CD8-positive, alpha-beta memory T cell (primary cell): ENCODE measurements around the gene ZFAND5. TPM values are rescaled to one million over a fixed set of nuclear protein-coding genes. Genes with fewer than 3 reads are reported as not detected.
A peak's percentile ranks its signal among the peaks of the same experiment; 100 is the strongest.

Experiments
- CTCF ChIA-PET: fragments of 350-600 bp; sonication (Branson Sonifier 250); formaldehyde crosslinking; loops from one replicate; lab custom pipeline; 2021; ENCODE audit warnings: antibody characterized with exemption; lab: Charles Lee
- POLR2A ChIA-PET: fragments of 350-600 bp; sonication (Branson Sonifier 250); formaldehyde crosslinking; loops from one replicate; lab custom pipeline; 2021; ENCODE audit warnings: antibody characterized with exemption; lab: Charles Lee
- DNase-seq, 5 donors: peaks; one replicate each; pipeline versions ENCODE4 v3.0.0 to v3.0.0-alpha.2; 2020 to 2022; ENCODE audit warnings: mixed read lengths in 1 of 5
- H3K27ac ChIP-seq: one replicate; pipeline ENCODE4 v1.7.0; 2013; ENCODE audit warnings: low read depth, mild to moderate bottlenecking, low read length, moderate library complexity
- H3K27me3 ChIP-seq: 2 replicates; pipeline ENCODE4 v1.7.0; 2013; ENCODE audit warnings: low read length, mild to moderate bottlenecking; ENCODE audit not compliant: insufficient read depth, poor library complexity, severe bottlenecking
- H3K36me3 ChIP-seq: 2 replicates; pipeline ENCODE4 v1.7.0; 2013; ENCODE audit warnings: mild to moderate bottlenecking, low read length, moderate library complexity; ENCODE audit not compliant: insufficient read depth
- H3K4me1 ChIP-seq: 2 replicates; pipeline ENCODE4 v1.7.0; 2013; ENCODE audit warnings: mild to moderate bottlenecking, low read length, moderate library complexity; ENCODE audit not compliant: insufficient read depth
- H3K4me3 ChIP-seq: 2 replicates; pipeline ENCODE4 v1.7.0; 2013; ENCODE audit warnings: mild to moderate bottlenecking, low read length
- H3K9me3 ChIP-seq: 2 replicates; pipeline ENCODE4 v1.7.0; 2013; ENCODE audit warnings: mild to moderate bottlenecking, low read length
- H3K27ac Mint-ChIP-seq, 8 donors: one replicate each; pipeline ENCODE4 v1.8.0; 2020 to 2021; ENCODE audit warnings: mixed read lengths in 8 of 8, mild to moderate bottlenecking in 6 of 8, inconsistent platforms in 3 of 8, moderate library complexity in 3 of 8
- H3K27me3 Mint-ChIP-seq, 2 donors: one replicate each; pipeline ENCODE4 v1.8.0; 2020 to 2021; ENCODE audit warnings: mixed read lengths in 2 of 2, mild to moderate bottlenecking in 1 of 2, moderate library complexity in 1 of 2
- H3K36me3 Mint-ChIP-seq, 3 donors: one replicate each; pipeline ENCODE4 v1.8.0; 2020 to 2021; ENCODE audit warnings: mixed read lengths in 3 of 3, inconsistent platforms in 1 of 3, mild to moderate bottlenecking in 1 of 3
- H3K4me1 Mint-ChIP-seq, 3 donors: one replicate each; pipeline ENCODE4 v1.8.0; 2020 to 2021; ENCODE audit warnings: mixed read lengths in 3 of 3, inconsistent platforms in 1 of 3, mild to moderate bottlenecking in 1 of 3
- H3K4me3 Mint-ChIP-seq, 7 donors: one replicate each; pipeline ENCODE4 v1.8.0; 2020 to 2021; ENCODE audit warnings: mixed read lengths in 7 of 7, mild to moderate bottlenecking in 6 of 7, moderate library complexity in 4 of 7, inconsistent platforms in 2 of 7
- H3K9me3 Mint-ChIP-seq, 5 donors: one replicate each; pipeline ENCODE4 v1.8.0; 2020 to 2022; ENCODE audit warnings: mixed read lengths in 5 of 5, mild to moderate bottlenecking in 3 of 5, moderate library complexity in 2 of 5, inconsistent platforms in 1 of 5
- polyA plus RNA-seq: library from polyadenylated mRNA; unstranded; fragments of 300-500 nt; fragmentation: Illumina TruSeq; gene quantifications from one replicate; pipeline ENCODE4 v1.2.3, GENCODE V29; 2021
- total RNA-seq, 2 experiments: library from RNA; stranded (reverse); gene quantifications; one replicate each; pipeline ENCODE4 v1.2.3, GENCODE V29; 2021

Gene ZFAND5, protein sequence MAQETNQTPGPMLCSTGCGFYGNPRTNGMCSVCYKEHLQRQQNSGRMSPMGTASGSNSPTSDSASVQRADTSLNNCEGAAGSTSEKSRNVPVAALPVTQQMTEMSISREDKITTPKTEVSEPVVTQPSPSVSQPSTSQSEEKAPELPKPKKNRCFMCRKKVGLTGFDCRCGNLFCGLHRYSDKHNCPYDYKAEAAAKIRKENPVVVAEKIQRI
- total RNA-seq (10 to 100 TPM; 91.0 to 98.8 TPM), polyA plus RNA-seq (82.4 TPM)

DNA sequence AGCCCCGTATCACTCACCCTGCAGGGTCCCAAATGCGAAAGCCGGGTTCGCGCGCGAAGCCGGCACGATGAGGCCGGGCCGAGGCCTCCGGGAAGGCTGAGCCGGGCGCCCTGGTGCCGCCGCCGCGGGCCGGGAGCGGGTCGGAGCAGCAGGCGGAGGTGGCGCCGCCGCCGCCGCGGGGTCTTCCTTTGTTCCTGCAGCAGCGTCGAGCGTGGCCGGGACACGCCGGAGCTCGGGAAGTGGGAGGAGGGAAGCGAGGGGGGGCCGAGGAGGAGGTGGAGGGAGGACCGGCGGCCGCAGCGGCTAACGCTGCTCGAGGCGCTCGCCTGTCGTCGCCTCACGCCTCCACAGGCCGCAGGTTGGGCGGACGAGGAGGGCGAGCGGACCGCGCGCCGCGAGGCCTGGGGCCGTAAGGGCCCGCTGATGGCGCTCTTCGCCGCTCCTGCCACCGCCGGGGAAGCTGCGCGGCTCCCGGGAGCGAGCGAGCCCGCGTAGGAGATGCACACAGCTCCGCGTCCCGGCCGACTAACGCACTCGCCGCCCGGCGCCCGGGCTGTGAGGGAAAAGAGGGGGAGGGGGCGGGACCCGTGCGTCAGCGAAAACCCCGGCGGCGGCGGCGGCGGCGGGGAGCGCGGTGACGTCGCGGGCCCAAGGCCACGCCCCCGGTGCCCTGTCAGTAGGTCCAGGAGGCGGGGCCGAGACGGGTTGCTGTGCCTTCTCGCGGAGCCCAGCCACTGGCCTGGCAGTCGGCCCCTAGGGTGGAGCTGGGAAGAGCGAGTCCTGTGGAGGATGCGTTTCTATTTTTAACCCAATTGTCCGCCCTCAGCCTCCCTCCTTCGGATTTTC, at the start of gene ZFAND5:
Gene ZFAND5 (minus strand): TSS at position 530 of the 846 bp plus-strand sequence. CDS start 4,430 bp downstream, outside the sequence.
- ChIA-PET CTCF (interaction anchor here (0.8 to 1.8 kb wide), 4 partner anchors 13 to 227 kb away, joined by 3 to 4 read pairs (median 3); no protein-coding TSS in a partner anchor), POLR2A (interaction anchor here (0.6 to 3.1 kb wide), 9 partner anchors 79 to 1947 kb away, joined by 3 to 15 read pairs (median 4); partner anchors contain the start of genes ABHD17B and C9orf85)
- Mint-ChIP-seq H3K27ac (peak within 1 kb of the TSS; percentile 93 to 100 (median 98)), H3K27me3 (no peaks in the 10 kb centered on the region), H3K36me3 (peaks cover 0 to 35% (median 0%) of the 10 kb centered on the region in 3 donors), H3K4me1 (peaks cover 44 to 50% (median 47%) of the 10 kb centered on the region in 3 donors), H3K4me3 (peak within 1 kb of the TSS; percentile 91 to 98 (median 96)), H3K9me3 (peaks cover 0 to 3% (median 0%) of the 10 kb centered on the region in 5 donors)
- H3K4me3 ChIP-seq, result peak within 1 kb of the TSS; percentile 99
- peak; percentile 91 to 95 (median 92) for DNase-seq
- H3K36me3 ChIP-seq, result peaks cover 8% of the 10 kb centered on the region
- no peaks in the 10 kb centered on the region for H3K9me3 ChIP-seq
- peaks cover 34% of the 10 kb centered on the region for H3K4me1 ChIP-seq
- peak within 1 kb of the TSS; percentile 99 for H3K27ac ChIP-seq
- H3K27me3 ChIP-seq, result no peaks in the 10 kb centered on the region

DNA sequence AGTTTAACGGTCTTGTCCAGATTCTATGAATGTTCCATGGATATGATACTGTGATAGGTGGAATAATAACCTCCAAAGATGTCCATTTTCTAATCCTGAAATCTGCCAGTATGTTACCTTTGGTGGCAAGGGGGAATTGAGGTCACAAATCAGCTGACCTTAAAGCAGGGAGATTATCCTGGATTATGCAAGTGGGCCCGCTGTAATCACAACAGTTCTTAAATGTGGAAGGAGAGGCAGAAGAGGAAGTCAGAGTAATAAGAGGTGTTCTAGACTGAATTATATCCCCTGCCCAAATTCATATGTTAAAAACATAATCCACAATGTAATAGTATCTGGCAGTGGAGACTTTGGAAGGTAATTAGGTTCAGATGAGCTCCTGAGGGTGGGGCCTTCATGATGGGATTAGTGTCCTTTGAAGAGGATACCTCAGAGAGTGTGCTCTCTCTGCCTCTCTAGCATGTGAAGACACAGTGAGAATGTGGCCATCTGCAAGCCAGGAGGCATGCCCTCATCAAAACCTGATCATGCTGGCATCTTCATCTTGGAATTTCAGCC, 47.6 kb upstream of the ZFAND5 start:
- POLR2A ChIA-PET, result no interaction called here
- CTCF ChIA-PET, result no interaction called here
- Mint-ChIP-seq H3K27ac (peak overlapping the region in 1 of 8 donors; percentile 63), H3K4me1 (no peaks in the 10 kb centered on the region), H3K27me3 (no peaks in the 10 kb centered on the region), H3K4me3 (no peak overlapping the region), H3K36me3 (no peaks in the 10 kb centered on the region), H3K9me3 (no peaks in the 10 kb centered on the region)
- Histone ChIP-seq H3K27ac (no peak overlapping the region), H3K9me3 (no peaks in the 10 kb centered on the region), H3K27me3 (no peaks in the 10 kb centered on the region), H3K36me3 (no peaks in the 10 kb centered on the region), H3K4me3 (no peak overlapping the region), H3K4me1 (no peaks in the 10 kb centered on the region)
- no peak for DNase-seq

DNA sequence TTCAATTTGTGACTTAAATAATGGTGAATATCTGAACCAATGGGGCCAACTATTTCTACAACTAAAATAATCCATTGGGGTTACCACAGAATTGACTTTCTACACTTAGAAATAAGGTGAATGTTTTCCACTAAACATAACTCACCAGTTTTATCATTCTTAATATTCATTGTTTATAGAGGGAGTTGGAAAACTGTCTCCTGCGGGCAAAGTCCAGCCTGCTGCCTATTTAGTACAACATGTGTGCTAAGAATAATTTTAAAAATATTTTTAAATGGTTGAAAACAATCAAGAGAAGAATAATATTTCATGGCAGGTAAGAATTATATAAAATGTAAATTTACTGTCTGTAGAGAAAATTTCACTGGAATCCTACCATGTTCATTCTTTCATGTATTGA, 45.2 kb upstream of the ZFAND5 start:
- no peak for DNase-seq
- Histone ChIP-seq H3K27me3 (no peaks in the 10 kb centered on the region), H3K9me3 (no peaks in the 10 kb centered on the region), H3K4me3 (no peak overlapping the region), H3K4me1 (no peaks in the 10 kb centered on the region), H3K27ac (no peak overlapping the region), H3K36me3 (no peaks in the 10 kb centered on the region)
- POLR2A ChIA-PET, result no interaction called here
- H3K27ac Mint-ChIP-seq, result no peak overlapping the region
- no peaks in the 10 kb centered on the region for H3K9me3 Mint-ChIP-seq
- H3K27me3 Mint-ChIP-seq, result no peaks in the 10 kb centered on the region
- no peaks in the 10 kb centered on the region for H3K4me1 Mint-ChIP-seq
- no peak overlapping the region for H3K4me3 Mint-ChIP-seq
- CTCF ChIA-PET, result no interaction called here
- no peaks in the 10 kb centered on the region for H3K36me3 Mint-ChIP-seq

DNA sequence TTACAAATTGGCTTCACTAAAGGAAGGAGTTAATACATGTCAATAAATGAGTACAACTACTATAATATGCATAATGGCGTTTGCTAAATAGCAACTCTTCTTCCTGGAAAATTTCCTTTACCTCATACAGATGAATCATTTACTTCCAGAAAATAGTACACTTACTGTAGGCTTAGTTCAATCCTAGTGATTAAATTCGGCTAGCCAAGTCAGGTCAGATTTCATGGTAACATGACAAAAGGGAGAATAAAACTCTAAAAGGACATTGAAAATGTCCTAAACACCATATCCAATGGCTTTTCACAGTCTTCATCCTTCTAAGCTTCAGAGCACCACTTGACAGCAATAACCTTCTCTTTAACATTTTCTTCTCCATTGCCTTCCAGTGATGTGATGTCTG, 42.1 kb upstream of the ZFAND5 start:
- no peak for DNase-seq
- Mint-ChIP-seq H3K27ac (no peak overlapping the region), H3K4me1 (no peaks in the 10 kb centered on the region), H3K27me3 (no peaks in the 10 kb centered on the region), H3K4me3 (no peak overlapping the region), H3K9me3 (no peaks in the 10 kb centered on the region), H3K36me3 (no peaks in the 10 kb centered on the region)
- POLR2A ChIA-PET, result no interaction called here
- Histone ChIP-seq H3K27me3 (no peaks in the 10 kb centered on the region), H3K4me1 (no peaks in the 10 kb centered on the region), H3K4me3 (no peak overlapping the region), H3K36me3 (no peaks in the 10 kb centered on the region), H3K9me3 (no peaks in the 10 kb centered on the region), H3K27ac (no peak overlapping the region)
- CTCF ChIA-PET, result interaction anchor here (1.4 kb wide), 1 partner anchor 14 kb away, joined by 3 read pairs; no protein-coding TSS in a partner anchor

DNA sequence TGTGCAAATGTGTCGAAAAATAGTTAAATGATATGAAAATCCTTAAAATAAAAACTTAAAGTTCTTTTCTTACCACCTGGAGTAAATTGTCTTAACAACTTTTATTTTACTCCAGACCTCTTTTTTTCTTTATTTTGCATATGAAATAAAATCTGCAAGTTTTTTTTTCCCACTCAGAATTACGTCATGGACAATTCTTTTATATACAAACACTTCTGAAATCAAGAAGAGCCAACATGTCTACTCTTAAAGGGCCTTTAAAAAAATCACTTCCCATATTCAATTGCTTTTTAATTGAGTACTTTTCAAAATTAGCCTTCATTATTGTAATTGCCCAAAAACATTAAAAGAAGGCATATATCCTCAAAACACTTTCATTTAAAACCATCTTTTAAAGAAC, 37.7 kb upstream of the ZFAND5 start:
- H3K27ac ChIP-seq, result no peak overlapping the region
- H3K36me3 ChIP-seq, result no peaks in the 10 kb centered on the region
- Mint-ChIP-seq H3K27me3 (no peaks in the 10 kb centered on the region), H3K36me3 (no peaks in the 10 kb centered on the region), H3K9me3 (no peaks in the 10 kb centered on the region), H3K27ac (no peak overlapping the region), H3K4me3 (no peak overlapping the region), H3K4me1 (no peaks in the 10 kb centered on the region)
- no peaks in the 10 kb centered on the region for H3K4me1 ChIP-seq
- no peak overlapping the region for H3K4me3 ChIP-seq
- no peaks in the 10 kb centered on the region for H3K27me3 ChIP-seq
- ChIA-PET POLR2A (no interaction called here), CTCF (no interaction called here)
- no peak for DNase-seq
- H3K9me3 ChIP-seq, result no peaks in the 10 kb centered on the region

DNA sequence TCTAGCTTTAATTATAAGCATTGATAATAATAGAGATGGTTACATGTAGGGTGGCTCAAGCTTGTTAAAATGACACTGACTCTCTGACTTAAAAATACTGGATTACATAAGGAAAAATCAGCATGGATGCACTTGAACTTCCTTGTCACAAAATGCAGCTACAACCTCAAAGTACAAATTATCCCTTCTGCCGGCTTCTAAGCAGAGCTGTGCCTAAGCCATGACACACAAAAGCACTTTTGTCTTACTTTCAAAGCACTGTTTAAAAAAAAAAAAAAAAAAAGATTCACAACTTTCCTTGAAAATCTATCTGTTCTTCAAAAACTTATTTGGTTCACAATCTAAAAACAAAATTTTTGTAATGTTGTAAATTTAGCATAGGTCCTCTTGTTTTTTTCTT, 36.4 kb upstream of the ZFAND5 start:
- Mint-ChIP-seq H3K27me3 (no peaks in the 10 kb centered on the region), H3K27ac (no peak overlapping the region), H3K4me3 (no peak overlapping the region), H3K9me3 (no peaks in the 10 kb centered on the region), H3K4me1 (no peaks in the 10 kb centered on the region), H3K36me3 (no peaks in the 10 kb centered on the region)
- H3K4me1 ChIP-seq, result no peaks in the 10 kb centered on the region
- no peaks in the 10 kb centered on the region for H3K36me3 ChIP-seq
- no peaks in the 10 kb centered on the region for H3K27me3 ChIP-seq
- CTCF ChIA-PET, result interaction anchor here (0.7 to 1.7 kb wide), 2 partner anchors 10 to 92 kb away, joined by 3 to 4 read pairs; no protein-coding TSS in a partner anchor
- H3K27ac ChIP-seq, result no peak overlapping the region
- no peak for DNase-seq
- no peaks in the 10 kb centered on the region for H3K9me3 ChIP-seq
- POLR2A ChIA-PET, result no interaction called here
- H3K4me3 ChIP-seq, result no peak overlapping the region

DNA sequence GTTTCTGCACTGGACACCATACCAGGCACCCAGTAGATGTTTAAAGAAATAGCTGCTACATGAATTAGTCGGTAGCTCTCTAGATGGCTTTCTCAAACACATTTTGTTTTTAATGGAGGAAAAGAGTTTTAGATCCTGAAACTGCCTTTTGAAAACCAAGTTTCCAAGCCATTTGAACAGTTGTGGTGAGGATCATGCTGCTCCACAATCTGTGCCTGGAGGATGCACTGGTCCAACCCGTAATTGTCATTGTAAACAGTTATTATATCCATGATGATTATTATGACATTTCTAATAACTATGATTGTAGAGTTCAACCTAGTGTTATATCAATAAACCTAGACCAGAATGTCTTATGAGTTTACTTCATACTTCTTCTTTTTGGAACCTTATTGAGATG, 35.9 kb upstream of the ZFAND5 start:
- Mint-ChIP-seq H3K36me3 (no peaks in the 10 kb centered on the region), H3K9me3 (no peaks in the 10 kb centered on the region), H3K27me3 (no peaks in the 10 kb centered on the region), H3K4me3 (no peak overlapping the region), H3K4me1 (no peaks in the 10 kb centered on the region), H3K27ac (no peak overlapping the region)
- Histone ChIP-seq H3K4me3 (no peak overlapping the region), H3K4me1 (no peaks in the 10 kb centered on the region), H3K27me3 (no peaks in the 10 kb centered on the region), H3K36me3 (no peaks in the 10 kb centered on the region), H3K27ac (no peak overlapping the region), H3K9me3 (no peaks in the 10 kb centered on the region)
- POLR2A ChIA-PET, result no interaction called here
- DNase-seq, result no peak
- CTCF ChIA-PET, result interaction anchor here (1.7 kb wide), 1 partner anchor 10 kb away, joined by 4 read pairs; no protein-coding TSS in a partner anchor

DNA sequence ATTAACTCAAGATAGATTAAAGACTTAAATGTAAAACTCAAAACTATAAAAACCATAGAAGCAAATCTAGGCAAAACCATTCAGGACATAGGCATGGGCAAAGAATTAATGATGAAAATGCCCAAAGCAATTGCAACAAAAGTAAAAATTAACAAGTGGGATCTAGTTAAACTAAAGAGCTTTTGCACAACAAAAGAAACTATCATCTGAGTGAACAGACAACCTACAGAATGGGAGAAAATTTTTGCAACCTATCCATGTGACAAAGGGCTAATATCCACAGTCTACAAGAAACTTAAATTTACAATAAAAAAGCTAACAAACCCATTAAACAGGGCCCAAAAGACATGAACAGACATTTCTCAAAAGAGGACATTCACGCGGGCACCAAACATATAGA, 34.4 kb upstream of the ZFAND5 start:
- Histone ChIP-seq H3K27me3 (no peaks in the 10 kb centered on the region), H3K36me3 (no peaks in the 10 kb centered on the region), H3K4me3 (no peak overlapping the region), H3K27ac (no peak overlapping the region), H3K9me3 (no peaks in the 10 kb centered on the region), H3K4me1 (no peaks in the 10 kb centered on the region)
- CTCF ChIA-PET, result no interaction called here
- no peaks in the 10 kb centered on the region for H3K9me3 Mint-ChIP-seq
- no peaks in the 10 kb centered on the region for H3K4me1 Mint-ChIP-seq
- no peaks in the 10 kb centered on the region for H3K36me3 Mint-ChIP-seq
- H3K27ac Mint-ChIP-seq, result no peak overlapping the region
- POLR2A ChIA-PET, result no interaction called here
- no peak overlapping the region for H3K4me3 Mint-ChIP-seq
- no peaks in the 10 kb centered on the region for H3K27me3 Mint-ChIP-seq
- DNase-seq, result no peak
